ENCODE data around the gene GPRIN1. TPM values are rescaled to one million over a fixed set of nuclear protein-coding genes. Genes with fewer than 3 reads are reported as not detected.

Gene GPRIN1
- total RNA-seq, 1 donor from 2014 or later, result 17.3 TPM

DNA sequence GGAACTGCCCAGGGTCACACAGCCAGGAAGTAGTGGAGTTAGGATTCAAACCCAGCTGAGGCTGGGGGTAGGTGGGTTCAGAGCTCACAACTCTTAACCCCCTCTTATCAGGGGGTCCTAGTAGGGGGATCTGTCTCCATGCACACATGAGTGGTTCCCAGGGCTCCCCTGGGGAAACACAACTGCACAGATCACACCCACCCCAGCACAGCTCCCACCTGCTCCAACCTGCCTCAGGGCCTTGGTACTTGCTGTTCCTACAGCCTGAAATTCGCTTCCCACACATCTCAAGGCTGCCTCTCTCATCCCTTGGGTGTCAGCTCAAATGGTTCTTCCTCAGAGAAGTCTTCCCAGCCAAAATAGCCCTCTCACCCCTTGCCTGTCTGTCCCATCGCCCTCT lies 15.6 kb upstream of the GPRIN1 start:
- TF ChIP-seq, protein P1, sequence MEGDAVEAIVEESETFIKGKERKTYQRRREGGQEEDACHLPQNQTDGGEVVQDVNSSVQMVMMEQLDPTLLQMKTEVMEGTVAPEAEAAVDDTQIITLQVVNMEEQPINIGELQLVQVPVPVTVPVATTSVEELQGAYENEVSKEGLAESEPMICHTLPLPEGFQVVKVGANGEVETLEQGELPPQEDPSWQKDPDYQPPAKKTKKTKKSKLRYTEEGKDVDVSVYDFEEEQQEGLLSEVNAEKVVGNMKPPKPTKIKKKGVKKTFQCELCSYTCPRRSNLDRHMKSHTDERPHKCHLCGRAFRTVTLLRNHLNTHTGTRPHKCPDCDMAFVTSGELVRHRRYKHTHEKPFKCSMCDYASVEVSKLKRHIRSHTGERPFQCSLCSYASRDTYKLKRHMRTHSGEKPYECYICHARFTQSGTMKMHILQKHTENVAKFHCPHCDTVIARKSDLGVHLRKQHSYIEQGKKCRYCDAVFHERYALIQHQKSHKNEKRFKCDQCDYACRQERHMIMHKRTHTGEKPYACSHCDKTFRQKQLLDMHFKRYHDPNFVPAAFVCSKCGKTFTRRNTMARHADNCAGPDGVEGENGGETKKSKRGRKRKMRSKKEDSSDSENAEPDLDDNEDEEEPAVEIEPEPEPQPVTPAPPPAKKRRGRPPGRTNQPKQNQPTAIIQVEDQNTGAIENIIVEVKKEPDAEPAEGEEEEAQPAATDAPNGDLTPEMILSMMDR (IDR thresholded peaks at IDR 0.05; ENCODE audit: insufficient read depth, low read length, poor library complexity, severe bottlenecking), result no peak
- no peaks in the 10 kb centered on the region for H3K36me3 ChIP-seq (ENCODE audit: control insufficient read depth, insufficient read depth, low read length)
- H3K27me3 ChIP-seq (ENCODE audit: control insufficient read depth, insufficient read depth, low read length), result peaks cover 48% of the 10 kb centered on the region
- no peak for DNase-seq (ENCODE audit: low read depth)
- no peak overlapping the region for H3K4me3 ChIP-seq (ENCODE audit: low read depth, low read length)

DNA sequence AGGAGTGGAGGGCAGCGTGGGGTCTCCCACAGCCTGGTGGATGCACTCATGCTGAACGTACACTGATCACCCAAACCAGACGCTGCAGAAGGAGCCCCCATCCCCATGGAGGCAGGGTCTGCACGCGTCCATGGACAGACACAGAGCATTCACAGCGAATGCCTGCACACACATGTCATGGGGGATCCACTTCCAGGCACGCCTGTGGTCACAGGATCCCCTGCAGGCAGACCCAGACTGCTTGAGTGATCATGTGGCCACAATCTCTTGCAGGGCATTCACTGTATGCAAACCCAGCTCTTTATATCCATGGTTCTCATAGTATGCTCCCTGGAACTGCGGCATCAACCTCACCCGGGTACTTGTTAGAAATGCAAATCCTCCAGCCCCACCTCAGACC lies 15.0 kb upstream of the GPRIN1 start:
- Histone ChIP-seq H3K27me3 (ENCODE audit: control insufficient read depth, insufficient read depth, low read length) (peaks cover 48% of the 10 kb centered on the region), H3K4me3 (ENCODE audit: low read depth, low read length) (no peak overlapping the region), H3K36me3 (ENCODE audit: control insufficient read depth, insufficient read depth, low read length) (no peaks in the 10 kb centered on the region)
- TF ChIP-seq, protein P1 (IDR thresholded peaks at IDR 0.05; ENCODE audit: insufficient read depth, low read length, poor library complexity, severe bottlenecking), result no peak
- DNase-seq (ENCODE audit: low read depth), result no peak

GRCh38 chr5:176624142-176624541 lies 14.2 kb upstream of the GPRIN1 start:
- peaks cover 48% of the 10 kb centered on the region for H3K27me3 ChIP-seq (ENCODE audit: control insufficient read depth, insufficient read depth, low read length)
- no peak overlapping the region for H3K4me3 ChIP-seq (ENCODE audit: low read depth, low read length)
- H3K36me3 ChIP-seq (ENCODE audit: control insufficient read depth, insufficient read depth, low read length), result no peaks in the 10 kb centered on the region
- TF ChIP-seq, protein P1 (IDR thresholded peaks at IDR 0.05; ENCODE audit: insufficient read depth, low read length, poor library complexity, severe bottlenecking), result no peak
- DNase-seq (ENCODE audit: low read depth), result no peak

GRCh38 chr5:176621661-176622079 lies 11.7 kb upstream of the GPRIN1 start:
- Histone ChIP-seq H3K4me3 (ENCODE audit: low read depth, low read length) (no peak overlapping the region), H3K36me3 (ENCODE audit: control insufficient read depth, insufficient read depth, low read length) (no peaks in the 10 kb centered on the region), H3K27me3 (ENCODE audit: control insufficient read depth, insufficient read depth, low read length) (peaks cover 42% of the 10 kb centered on the region)
- TF ChIP-seq, protein P1 (IDR thresholded peaks at IDR 0.05; ENCODE audit: insufficient read depth, low read length, poor library complexity, severe bottlenecking), result no peak
- DNase-seq (ENCODE audit: low read depth), result no peak

GRCh38 chr5:176620333-176620981 lies 10.5 kb upstream of the GPRIN1 start:
- TF ChIP-seq, protein P1 (IDR thresholded peaks at IDR 0.05; ENCODE audit: insufficient read depth, low read length, poor library complexity, severe bottlenecking), result no peak
- peaks cover 38% of the 10 kb centered on the region for H3K27me3 ChIP-seq (ENCODE audit: control insufficient read depth, insufficient read depth, low read length)
- no peak for DNase-seq (ENCODE audit: low read depth)
- H3K36me3 ChIP-seq (ENCODE audit: control insufficient read depth, insufficient read depth, low read length), result no peaks in the 10 kb centered on the region
- H3K4me3 ChIP-seq (ENCODE audit: low read depth, low read length), result no peak overlapping the region

Measured in kidney epithelial cell (primary cell).